Skeletal muscle tissue (tissue), 4 donors: ENCODE measurements around the gene CXCR3. TPM values are rescaled to one million over a fixed set of nuclear protein-coding genes. Genes with fewer than 3 reads are reported as not detected.
"Not testable (repeated sequence)": the region's sequence is repeated elsewhere in the genome, so short reads cannot be mapped to it uniquely, and the experiment has no call there.

Experiments
- H3K27ac ChIP-seq: one replicate; pipeline ENCODE4 v1.7.0; 2013; ENCODE audit warnings: mild to moderate bottlenecking, low read depth, low read length, inconsistent platforms
- H3K27me3 ChIP-seq, 3 donors: one replicate each; pipeline ENCODE4 v1.7.0; 2013; ENCODE audit warnings: low read length in 3 of 3; ENCODE audit not compliant: control insufficient read depth in 3 of 3, insufficient read depth in 3 of 3
- H3K36me3 ChIP-seq, 3 donors: one replicate each; pipeline ENCODE4 v1.7.0; 2013; ENCODE audit warnings: low read length in 3 of 3; ENCODE audit not compliant: control insufficient read depth in 3 of 3, insufficient read depth in 3 of 3
- H3K4me1 ChIP-seq, 3 donors: one replicate each; pipeline ENCODE4 v1.7.0; 2013; ENCODE audit warnings: low read length in 3 of 3, mild to moderate bottlenecking in 3 of 3; ENCODE audit not compliant: control insufficient read depth in 3 of 3, insufficient read depth in 3 of 3
- H3K4me3 ChIP-seq, 3 donors: one replicate each; pipeline ENCODE4 v1.7.0; 2013; ENCODE audit warnings: low read length in 3 of 3
- H3K9ac ChIP-seq, 3 donors: one replicate each; pipeline ENCODE4 v1.7.0; 2013; ENCODE audit warnings: low read length in 3 of 3, mild to moderate bottlenecking in 3 of 3, moderate library complexity in 2 of 3, low read depth in 1 of 3
- H3K9me3 ChIP-seq, 3 donors: one replicate each; pipeline ENCODE4 v1.7.0; 2013; ENCODE audit warnings: low read length in 3 of 3; ENCODE audit not compliant: control insufficient read depth in 3 of 3
- total RNA-seq: library from RNA; depleted of rRNA; stranded (reverse); fragments of >200 nt; gene quantifications from one replicate; pipeline ENCODE4 v1.2.3, GENCODE V29; 2014
- donor health status: Osteomylitis.

Gene CXCR3
- total RNA-seq, 1 donor from 2014 or later, result not detected

DNA sequence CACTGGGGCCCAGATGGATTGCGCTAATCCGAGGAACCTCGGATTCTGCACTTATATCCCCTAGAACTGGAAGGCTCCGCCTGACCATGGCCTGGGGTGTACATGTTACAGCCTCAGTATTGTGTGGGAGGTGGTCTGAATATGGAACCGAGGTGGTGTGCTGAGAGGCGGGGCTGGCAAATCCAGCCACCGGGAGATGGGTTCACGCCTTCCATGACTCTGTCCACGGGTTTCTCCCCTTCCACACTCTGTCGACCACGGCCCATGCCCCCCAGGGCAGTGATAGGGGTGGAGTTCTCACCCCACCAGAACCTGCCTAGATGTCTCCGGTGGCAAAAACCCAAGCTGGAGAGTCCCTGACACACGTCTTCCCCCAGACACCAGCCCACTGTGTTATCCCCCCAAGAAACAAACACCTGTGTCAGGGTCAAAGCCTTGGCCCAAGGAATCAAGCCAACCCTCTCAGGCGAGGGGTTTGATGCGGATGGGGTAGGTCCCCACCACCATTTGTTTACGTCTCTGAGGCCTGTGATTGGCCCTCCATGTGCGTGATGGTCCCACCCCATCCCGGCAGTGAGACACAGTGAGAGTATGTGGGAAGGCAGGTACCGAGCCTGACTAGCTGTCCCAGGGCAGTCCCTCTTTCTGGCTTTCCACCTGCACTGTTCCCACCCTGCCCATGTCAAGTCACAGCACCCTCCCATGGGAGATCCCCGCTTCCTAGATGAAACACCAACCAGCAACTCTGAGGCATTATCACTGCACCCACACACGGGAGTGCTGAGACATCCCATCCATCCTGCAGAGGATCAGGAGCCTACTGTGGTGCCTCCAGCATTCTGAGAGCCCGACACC lies 42.5 kb upstream of the CXCR3 start:
- no peaks in the 10 kb centered on the region for H3K4me1 ChIP-seq
- no peaks in the 10 kb centered on the region for H3K27me3 ChIP-seq
- no peak overlapping the region for H3K4me3 ChIP-seq
- H3K9me3 ChIP-seq, result no peaks in the 10 kb centered on the region
- H3K9ac ChIP-seq, result no peak overlapping the region
- H3K36me3 ChIP-seq, result no peaks in the 10 kb centered on the region
- no peak overlapping the region for H3K27ac ChIP-seq

DNA sequence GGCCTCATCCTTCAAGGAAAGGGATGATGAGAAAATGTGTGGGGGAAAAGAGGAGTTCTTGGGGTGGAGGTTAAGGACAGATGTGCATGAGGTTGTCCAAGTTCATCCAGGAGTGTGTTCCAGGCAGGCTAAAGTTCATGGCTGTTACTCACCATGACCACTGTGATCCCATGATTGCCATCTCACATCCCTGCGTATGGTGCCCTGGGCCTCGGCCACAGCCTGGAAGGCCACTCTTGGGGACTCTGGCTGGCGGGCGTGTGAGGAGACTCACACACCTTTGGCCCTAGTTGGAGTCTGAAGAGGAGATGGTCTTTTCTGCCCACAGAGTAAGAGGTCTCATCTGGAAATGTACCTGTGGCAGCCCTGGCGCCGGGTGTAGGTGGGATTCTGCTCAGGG lies 41.6 kb upstream of the CXCR3 start:
- Histone ChIP-seq H3K4me1 (no peaks in the 10 kb centered on the region), H3K9me3 (no peaks in the 10 kb centered on the region), H3K27ac (no peak overlapping the region), H3K9ac (no peak overlapping the region), H3K4me3 (no peak overlapping the region), H3K36me3 (no peaks in the 10 kb centered on the region), H3K27me3 (no peaks in the 10 kb centered on the region)

DNA sequence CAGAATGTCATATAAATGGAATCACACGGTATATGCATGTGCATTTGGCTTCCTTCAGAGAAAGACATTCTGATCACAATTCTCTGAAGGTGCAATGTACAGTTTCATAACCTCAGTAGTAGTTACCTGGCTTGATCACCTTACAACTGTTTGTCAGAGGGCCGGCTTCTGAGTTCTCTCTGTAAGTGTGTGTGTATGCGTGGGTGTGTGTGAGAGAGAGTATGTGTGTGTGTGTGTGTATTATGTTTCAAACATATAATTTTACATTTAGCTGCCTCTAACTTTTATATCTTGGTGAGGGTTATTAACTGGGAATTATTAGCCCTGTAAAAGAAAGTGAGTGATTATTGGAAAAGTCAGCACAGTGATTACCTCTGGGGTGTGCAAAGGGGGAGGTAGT lies 41.0 kb upstream of the CXCR3 start:
- Histone ChIP-seq H3K4me1 (no peaks in the 10 kb centered on the region), H3K36me3 (no peaks in the 10 kb centered on the region), H3K4me3 (no peak overlapping the region), H3K27ac (no peak overlapping the region), H3K9me3 (no peaks in the 10 kb centered on the region), H3K27me3 (no peaks in the 10 kb centered on the region), H3K9ac (no peak overlapping the region)

DNA sequence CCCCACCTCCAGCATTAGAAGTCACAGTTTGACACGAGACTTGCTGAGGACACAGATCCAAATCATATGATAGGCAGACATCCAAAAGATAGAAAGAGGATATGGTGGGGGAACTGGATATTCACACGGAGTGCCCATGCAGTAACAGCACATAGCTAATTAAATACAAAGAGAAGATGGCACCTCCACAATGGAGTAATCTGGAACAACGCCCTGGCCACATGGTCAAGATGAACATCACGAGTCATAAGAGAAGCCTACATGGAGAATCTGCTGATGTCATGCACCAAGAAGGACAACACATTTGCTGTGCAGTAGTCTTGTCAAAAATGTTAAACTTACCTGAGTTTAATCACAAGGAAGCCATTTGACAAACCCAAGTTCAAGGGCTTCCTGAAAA lies 39.0 kb upstream of the CXCR3 start:
- H3K27me3 ChIP-seq, result no peaks in the 10 kb centered on the region
- no peak overlapping the region for H3K4me3 ChIP-seq
- no peaks in the 10 kb centered on the region for H3K9me3 ChIP-seq
- H3K4me1 ChIP-seq, result no peaks in the 10 kb centered on the region
- no peak overlapping the region for H3K27ac ChIP-seq
- H3K36me3 ChIP-seq, result no peaks in the 10 kb centered on the region
- no peak overlapping the region for H3K9ac ChIP-seq

DNA sequence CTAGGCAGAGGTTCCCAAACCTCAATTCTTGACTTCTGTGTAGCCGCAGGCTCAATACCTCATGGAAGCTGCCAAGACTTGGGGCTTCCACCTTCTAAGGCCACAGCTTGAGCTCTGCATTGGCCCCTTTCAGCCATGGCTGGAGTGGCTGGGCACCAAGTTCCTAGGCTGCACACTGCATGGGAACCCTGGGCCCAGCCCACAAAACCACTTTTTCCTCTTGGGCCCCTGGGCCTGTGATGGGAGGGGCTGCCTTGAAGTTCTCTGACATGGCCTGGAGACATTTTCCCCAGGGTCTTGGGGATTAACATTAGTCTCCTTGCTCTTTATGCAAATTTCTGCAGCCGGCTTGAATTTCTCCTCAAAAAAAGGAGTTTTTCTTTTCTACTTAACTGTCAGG lies 35.0 kb upstream of the CXCR3 start:
- Histone ChIP-seq H3K4me1 (no peaks in the 10 kb centered on the region), H3K27me3 (no peaks in the 10 kb centered on the region)

DNA sequence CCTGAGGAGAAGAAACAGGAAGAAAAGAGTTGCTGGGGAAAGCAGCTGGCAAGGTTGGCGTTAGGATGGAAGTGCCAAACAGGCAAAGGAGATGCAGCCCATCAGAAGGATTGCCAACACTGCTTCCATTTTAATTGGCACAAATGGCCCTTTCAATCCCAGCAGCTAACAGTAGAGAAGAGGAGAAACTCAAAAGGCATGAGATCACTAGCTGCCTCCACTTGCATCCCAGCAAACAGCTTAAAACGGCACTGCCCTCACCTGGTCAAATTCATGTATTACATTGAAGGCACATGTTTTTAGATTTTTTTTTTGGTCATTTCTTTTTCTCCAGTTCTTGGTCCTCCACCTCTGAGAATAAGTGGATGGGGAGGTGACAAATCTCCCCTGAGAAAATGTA lies 34.1 kb upstream of the CXCR3 start:
- Histone ChIP-seq H3K27me3 (no peaks in the 10 kb centered on the region), H3K9me3 (no peaks in the 10 kb centered on the region), H3K36me3 (no peaks in the 10 kb centered on the region), H3K4me3 (no peak overlapping the region), H3K27ac (no peak overlapping the region), H3K9ac (no peak overlapping the region), H3K4me1 (no peaks in the 10 kb centered on the region)

More for the DNA sequence above, 35.0 kb upstream of the CXCR3 start:
- Histone ChIP-seq H3K36me3 (no peaks in the 10 kb centered on the region), H3K27ac (no peak overlapping the region), H3K9ac (no peak overlapping the region), H3K4me3 (no peak overlapping the region), H3K9me3 (no peaks in the 10 kb centered on the region)

DNA sequence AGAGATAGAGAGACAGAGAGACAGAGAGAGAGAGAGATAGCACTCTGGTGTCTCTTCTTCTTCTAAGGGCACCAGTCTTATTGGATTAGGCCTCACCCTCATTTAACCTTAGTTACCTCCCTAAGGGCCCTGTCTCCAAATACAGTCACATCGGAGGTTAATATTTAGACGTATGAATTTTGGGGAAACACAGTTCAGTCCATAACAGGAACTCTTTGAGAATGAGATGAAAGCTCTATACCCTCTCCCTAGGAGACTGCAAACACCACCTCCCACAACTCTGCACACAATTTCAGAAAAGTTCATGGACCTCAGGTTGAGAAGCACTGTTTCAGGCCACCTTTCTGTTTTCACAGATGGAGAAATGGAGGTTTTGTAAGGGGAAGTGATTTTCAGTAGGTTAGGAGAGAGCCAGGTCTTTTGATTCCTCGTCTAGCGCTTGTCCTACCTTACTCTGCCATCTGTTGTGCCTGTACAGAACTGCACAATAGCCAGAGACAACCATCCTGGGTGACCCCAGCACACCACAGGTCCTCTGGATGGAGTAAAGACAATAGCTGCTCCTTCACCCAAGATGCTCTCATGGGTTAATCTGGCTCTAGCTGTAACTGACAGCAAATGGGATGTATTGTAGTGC lies 32.1 kb upstream of the CXCR3 start:
- Histone ChIP-seq H3K36me3 (no peaks in the 10 kb centered on the region), H3K27ac (no peak overlapping the region), H3K9me3 (no peaks in the 10 kb centered on the region), H3K9ac (no peak overlapping the region), H3K27me3 (no peaks in the 10 kb centered on the region), H3K4me1 (no peaks in the 10 kb centered on the region), H3K4me3 (no peak overlapping the region)

DNA sequence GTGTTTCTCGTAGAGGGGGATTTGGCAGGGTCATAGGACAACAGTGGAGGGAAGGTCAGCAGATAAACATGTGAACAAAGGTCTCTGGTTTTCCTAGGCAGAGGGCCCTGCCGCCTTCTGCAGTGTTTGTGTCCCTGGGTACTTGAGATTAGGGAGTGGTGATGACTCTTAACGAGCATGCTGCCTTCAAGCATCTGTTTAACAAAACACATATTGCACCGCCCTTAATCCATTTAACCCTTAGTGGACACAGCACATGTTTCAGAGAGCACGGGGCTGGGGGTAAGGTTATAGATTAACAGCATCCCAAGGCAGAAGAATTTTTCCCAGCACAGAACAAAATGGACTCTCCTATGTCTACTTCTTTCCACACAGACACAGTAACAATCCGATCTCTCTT lies 26.1 kb upstream of the CXCR3 start:
- not testable (repeated sequence) for H3K4me1 ChIP-seq, H3K36me3 ChIP-seq, H3K9me3 ChIP-seq, H3K27me3 ChIP-seq, H3K9ac ChIP-seq, H3K27ac ChIP-seq, H3K4me3 ChIP-seq

DNA sequence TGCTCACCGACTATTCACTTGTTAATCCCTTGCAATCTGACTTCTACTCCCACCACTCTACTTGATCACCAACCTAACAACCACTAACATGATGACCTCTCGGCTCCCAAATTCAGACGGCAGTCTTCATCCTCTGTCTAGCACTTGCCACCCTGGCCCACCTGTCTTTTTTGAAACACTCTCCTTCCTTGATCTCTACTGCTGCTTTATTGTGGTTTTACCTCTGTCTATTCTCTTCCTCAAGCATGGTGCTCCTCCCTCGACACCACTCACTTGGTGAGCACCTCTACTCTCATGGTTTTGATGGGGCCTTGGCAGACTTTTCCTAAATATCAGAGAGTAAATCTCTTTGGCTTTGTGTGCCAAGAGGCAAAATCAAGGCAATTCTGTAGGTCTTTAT lies 21.7 kb upstream of the CXCR3 start:
- H3K27ac ChIP-seq, result no peak overlapping the region
- H3K27me3 ChIP-seq, result no peaks in the 10 kb centered on the region
- no peak overlapping the region for H3K4me3 ChIP-seq
- no peak overlapping the region for H3K9ac ChIP-seq
- peaks cover 0 to 12% (median 6%) of the 10 kb centered on the region in 3 donors for H3K4me1 ChIP-seq
- no peaks in the 10 kb centered on the region for H3K9me3 ChIP-seq
- H3K36me3 ChIP-seq, result no peaks in the 10 kb centered on the region

DNA sequence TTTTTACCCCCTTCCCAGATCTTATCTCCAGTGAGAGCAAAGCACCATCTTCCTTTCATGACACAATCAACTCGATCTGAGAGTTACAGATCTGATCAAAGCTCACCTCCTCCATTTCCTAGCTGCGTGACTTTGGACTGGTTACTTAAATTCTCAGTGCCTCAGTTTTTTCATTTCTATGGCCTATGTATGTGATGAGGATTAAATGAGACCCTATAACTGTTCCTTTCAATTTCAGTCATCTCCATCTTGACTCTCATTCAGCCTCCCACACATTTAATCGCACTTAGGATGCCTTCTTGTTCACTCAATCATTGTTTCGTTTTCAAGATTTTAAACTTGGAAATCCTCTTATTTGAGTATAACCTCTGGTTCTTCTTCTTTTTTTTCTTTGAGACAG lies 20.1 kb upstream of the CXCR3 start:
- Histone ChIP-seq H3K4me3 (no peak overlapping the region), H3K9ac (no peak overlapping the region), H3K9me3 (no peaks in the 10 kb centered on the region), H3K36me3 (no peaks in the 10 kb centered on the region), H3K27ac (no peak overlapping the region), H3K4me1 (peaks cover 0 to 17% (median 6%) of the 10 kb centered on the region in 3 donors), H3K27me3 (no peaks in the 10 kb centered on the region)
